GM19351 (cell line): ENCODE measurements around the gene FAM193A.
"Not testable (repeated sequence)": the region's sequence is repeated elsewhere in the genome, so short reads cannot be mapped to it uniquely, and the experiment has no call there.

Source experiments
- ATAC-seq: cut with Tn5 transposase; IDR thresholded peaks from one replicate; pipeline ENCODE4 v1.9.1; 2021; ENCODE audit warnings: mild to moderate bottlenecking, moderate library complexity; ENCODE audit not compliant: unreplicated experiment

The FAM193A gene

GRCh38 chr4:2572076-2572475, 35.6 kb downstream of the FAM193A start:
- ATAC-seq = no peak

GRCh38 chr4:2572866-2573265, 36.4 kb downstream of the FAM193A start:
- no peak for ATAC-seq

GRCh38 chr4:2574009-2574408, 37.6 kb downstream of the FAM193A start:
- no peak for ATAC-seq

- no peak for ATAC-seq
Measured at GRCh38 chr4:2574863-2575262, 38.4 kb downstream of the FAM193A start.

- no peak for ATAC-seq
Measured at GRCh38 chr4:2576290-2576689, 39.8 kb downstream of the FAM193A start.

- ATAC-seq = no peak
Measured at GRCh38 chr4:2578106-2578505, 41.7 kb downstream of the FAM193A start.

- no peak for ATAC-seq
Measured at GRCh38 chr4:2579910-2580309, 43.5 kb downstream of the FAM193A start.

- no peak for ATAC-seq
Measured at GRCh38 chr4:2583092-2583491, 46.6 kb downstream of the FAM193A start.

GRCh38 chr4:2583517-2583916, 47.1 kb downstream of the FAM193A start:
- ATAC-seq = no peak

GRCh38 chr4:2586502-2586901, 50.1 kb downstream of the FAM193A start:
- ATAC-seq = no peak

GRCh38 chr4:2587213-2587823, 50.9 kb downstream of the FAM193A start:
- ATAC-seq = no peak

GRCh38 chr4:2588259-2588658, 51.8 kb downstream of the FAM193A start:
- no peak for ATAC-seq

- ATAC-seq = no peak
Measured at GRCh38 chr4:2591189-2591588, 54.7 kb downstream of the FAM193A start.

- ATAC-seq = not testable (repeated sequence)
Measured at GRCh38 chr4:2592014-2592413, 55.6 kb downstream of the FAM193A start.

- ATAC-seq = no peak
Measured at GRCh38 chr4:2592572-2592971, 56.1 kb downstream of the FAM193A start.

- no peak for ATAC-seq
Measured at GRCh38 chr4:2593003-2593402, 56.6 kb downstream of the FAM193A start.

GRCh38 chr4:2595436-2595835, 59.0 kb downstream of the FAM193A start:
- ATAC-seq = no peak

- ATAC-seq = no peak
Measured at GRCh38 chr4:2595952-2596552, 59.6 kb downstream of the FAM193A start.

- no peak for ATAC-seq
Measured at GRCh38 chr4:2596611-2597010, 60.2 kb downstream of the FAM193A start.

- peak; percentile 81 for ATAC-seq
Measured at GRCh38 chr4:2598511-2599303, 62.3 kb downstream of the FAM193A start.

GRCh38 chr4:2599304-2599654, 62.8 kb downstream of the FAM193A start:
- ATAC-seq = no peak

GRCh38 chr4:2600878-2601277, 64.4 kb downstream of the FAM193A start:
- no peak for ATAC-seq
